Panc1 (cell line): ENCODE measurements around the gene ZFAND3. TPM values are rescaled to one million over a fixed set of nuclear protein-coding genes. Genes with fewer than 3 reads are reported as not detected.

Experiments
- ATAC-seq: fragments of 200-7000 bp; cut with Tn5 transposase; 2 replicates; pipeline ENCODE4 v1.9.1; 2020; ENCODE audit warnings: mild to moderate bottlenecking, moderate library complexity
- BruUV-seq: library from RNA; stranded (reverse); fragments of 400-500 nt; replicated peaks from 2 replicates; lab custom pipeline; 2021; lab: Mats Ljungman, UMichigan
- CTCF ChIA-PET: fragments of 300-600 bp; sonication (Branson Sonifier 250); formaldehyde crosslinking; loops from one replicate; lab custom pipeline; 2022; ENCODE audit warnings: antibody characterized with exemption; lab: Charles Lee
- POLR2A ChIA-PET: fragments of 300-600 bp; sonication (Branson Sonifier 250); formaldehyde crosslinking; loops from one replicate; lab custom pipeline; 2022; ENCODE audit warnings: antibody characterized with exemption; lab: Charles Lee
- DNase-seq: peaks from one replicate; pipeline ENCODE4 v3.0.0-alpha.2; 2010; ENCODE audit warnings: low read depth, low spot score
- H3K27ac ChIP-seq: 2 replicates; pipeline ENCODE4 v1.5.1; 2011; ENCODE audit warnings: mild to moderate bottlenecking, low read length, inconsistent platforms
- H3K27me3 ChIP-seq: fragments of 200-500 bp; sonication (Bioruptor generic); 2 replicates; pipeline ENCODE4 v1.6.0; 2014; ENCODE audit warnings: low read length, inconsistent platforms; ENCODE audit not compliant: control insufficient read depth, insufficient read depth
- H3K36me3 ChIP-seq: fragments of 200-500 bp; sonication (Bioruptor generic); 2 replicates; pipeline ENCODE4 v1.5.1; 2014; ENCODE audit warnings: inconsistent platforms, mild to moderate bottlenecking, low read length, moderate library complexity; ENCODE audit not compliant: control insufficient read depth, insufficient read depth
- H3K4me1 ChIP-seq: 2 replicates; pipeline ENCODE4 v1.5.1; 2011; ENCODE audit warnings: inconsistent platforms, mild to moderate bottlenecking, low read length, moderate library complexity; ENCODE audit not compliant: control insufficient read depth, insufficient read depth
- H3K4me3 ChIP-seq, 2 experiments: 2 replicates each; pipeline ENCODE4 v1.5.1; 2011 to 2012; ENCODE audit warnings: low read depth in 2 of 2, low read length in 2 of 2, mild to moderate bottlenecking in 2 of 2, inconsistent platforms in 1 of 2, moderate library complexity in 1 of 2
- H3K9me3 ChIP-seq: fragments of 200-500 bp; sonication (Bioruptor generic); 2 replicates; pipeline ENCODE4 v1.5.1; 2014; ENCODE audit warnings: low read depth, mild to moderate bottlenecking, inconsistent platforms, low read length, moderate library complexity; ENCODE audit not compliant: control insufficient read depth, insufficient read depth
- POLR2AphosphoS5 ChIP-seq: IDR thresholded peaks from 2 replicates; pipeline ENCODE4 v1.6.1; 2012; ENCODE audit warnings: mild to moderate bottlenecking, low read depth, low read length, moderate library complexity
- REST ChIP-seq, 2 experiments: IDR thresholded peaks; 2 replicates each; pipeline ENCODE4 v1.6.1; 2011 to 2012; ENCODE audit warnings: low read depth in 2 of 2, control low read depth in 1 of 2, low read length in 1 of 2, mild to moderate bottlenecking in 1 of 2, moderate library complexity in 1 of 2; ENCODE audit not compliant: insufficient read depth in 1 of 2
- SIN3A ChIP-seq: IDR thresholded peaks from 2 replicates; pipeline ENCODE4 v1.6.1; 2012; ENCODE audit warnings: low read depth, mild to moderate bottlenecking, low read length, moderate library complexity, borderline replicate concordance; ENCODE audit not compliant: insufficient read depth
- TCF7L2 ChIP-seq: IDR thresholded peaks from 2 replicates; pipeline ENCODE4 v1.6.1; 2011; ENCODE audit warnings: mild to moderate bottlenecking, low read depth, low read length, inconsistent platforms
- in situ Hi-C: cut with HindIII; loops from 2 replicates; pipeline ENCODE4 v1.10.0; 2016; ENCODE audit warnings: low sequenced_read_pairs, low pct_unique_long_range_greater_than_20kb
- intact Hi-C: fragments of 100-400 bp; cut with micrococcal nuclease; formaldehyde crosslinking; loops from one replicate; pipeline ENCODE4 v1.10.0; 2022; ENCODE audit not compliant: unreplicated experiment
- total RNA-seq: library from RNA; stranded (reverse); gene quantifications from one replicate; pipeline ENCODE4 v1.2.1, GENCODE V29; 2021; ENCODE audit not compliant: unreplicated experiment
- TF ChIP-seq, protein P1 (sequence below): fragments of 450-650 bp; IDR thresholded peaks from 2 replicates; pipeline ENCODE4 v1.5.1; 2017; ENCODE audit warnings: mild to moderate bottlenecking

The ZFAND3 gene
- total RNA-seq, 1 experiment from 2014 or later = 95.9 TPM

DNA sequence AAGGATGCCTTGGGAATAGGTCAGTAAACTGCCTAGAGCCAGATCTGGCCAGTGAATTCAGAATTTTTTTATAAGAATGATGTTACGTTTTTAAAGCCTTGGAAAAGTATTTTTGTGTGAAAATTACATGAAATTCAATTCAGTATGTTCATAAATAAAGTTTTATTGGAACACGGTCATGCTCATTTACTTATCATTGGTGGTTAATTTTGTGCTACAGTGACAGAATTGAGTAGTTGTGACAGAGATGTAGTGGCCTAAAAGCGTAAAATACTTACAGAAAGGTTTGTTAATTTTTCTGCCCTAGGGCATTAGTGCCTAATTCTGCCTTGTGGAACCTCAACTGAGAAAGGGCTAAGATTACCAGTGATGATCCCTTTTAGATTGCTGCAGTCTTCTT lies 28.2 kb downstream of the ZFAND3 start:
- intact Hi-C loops = no loop called here
- no peak for ATAC-seq
- ChIA-PET POLR2A (no interaction called here), CTCF (interaction anchor here (0.6 kb wide), 1 partner anchor 548 kb away, joined by 4 read pairs; no protein-coding TSS in a partner anchor)
- no peak for DNase-seq
- H3K27me3 ChIP-seq = no peaks in the 10 kb centered on the region
- H3K4me1 ChIP-seq = peaks cover 16% of the 10 kb centered on the region
- no peak overlapping the region for H3K27ac ChIP-seq
- in situ Hi-C loops = no loop called here
- no peaks in the 10 kb centered on the region for H3K9me3 ChIP-seq
- no TSS peak for BruUV-seq
- TF ChIP-seq TCF7L2 (no peak), REST (IDR thresholded peaks at IDR 0.05; ENCODE audit: insufficient read depth in 1 of 2, low read depth in 2 of 2, low read length in 1 of 2) (no peak), SIN3A (no peak), POLR2AphosphoS5 (no peak)
- TF ChIP-seq, protein P1, sequence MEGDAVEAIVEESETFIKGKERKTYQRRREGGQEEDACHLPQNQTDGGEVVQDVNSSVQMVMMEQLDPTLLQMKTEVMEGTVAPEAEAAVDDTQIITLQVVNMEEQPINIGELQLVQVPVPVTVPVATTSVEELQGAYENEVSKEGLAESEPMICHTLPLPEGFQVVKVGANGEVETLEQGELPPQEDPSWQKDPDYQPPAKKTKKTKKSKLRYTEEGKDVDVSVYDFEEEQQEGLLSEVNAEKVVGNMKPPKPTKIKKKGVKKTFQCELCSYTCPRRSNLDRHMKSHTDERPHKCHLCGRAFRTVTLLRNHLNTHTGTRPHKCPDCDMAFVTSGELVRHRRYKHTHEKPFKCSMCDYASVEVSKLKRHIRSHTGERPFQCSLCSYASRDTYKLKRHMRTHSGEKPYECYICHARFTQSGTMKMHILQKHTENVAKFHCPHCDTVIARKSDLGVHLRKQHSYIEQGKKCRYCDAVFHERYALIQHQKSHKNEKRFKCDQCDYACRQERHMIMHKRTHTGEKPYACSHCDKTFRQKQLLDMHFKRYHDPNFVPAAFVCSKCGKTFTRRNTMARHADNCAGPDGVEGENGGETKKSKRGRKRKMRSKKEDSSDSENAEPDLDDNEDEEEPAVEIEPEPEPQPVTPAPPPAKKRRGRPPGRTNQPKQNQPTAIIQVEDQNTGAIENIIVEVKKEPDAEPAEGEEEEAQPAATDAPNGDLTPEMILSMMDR = no peak
- no peaks in the 10 kb centered on the region for H3K36me3 ChIP-seq
- H3K4me3 ChIP-seq = no peak overlapping the region

- intact Hi-C loops = no loop called here
- DNase-seq = no peak
- no peaks in the 10 kb centered on the region for H3K27me3 ChIP-seq
- POLR2A ChIA-PET = no interaction called here
- TF ChIP-seq POLR2AphosphoS5 = no peak
- TF ChIP-seq TCF7L2 = no peak
- TF ChIP-seq REST (IDR thresholded peaks at IDR 0.05; ENCODE audit: insufficient read depth in 1 of 2, low read depth in 2 of 2, low read length in 1 of 2) = no peak
- TF ChIP-seq, protein P1 = no peak
- no peak for TF ChIP-seq SIN3A
- H3K4me3 ChIP-seq = no peak overlapping the region
- no peaks in the 10 kb centered on the region for H3K36me3 ChIP-seq
- peaks cover 16% of the 10 kb centered on the region for H3K4me1 ChIP-seq
- no peak overlapping the region for H3K27ac ChIP-seq
- ATAC-seq = no peak
- no peaks in the 10 kb centered on the region for H3K9me3 ChIP-seq
- in situ Hi-C loops = no loop called here
- CTCF ChIA-PET = interaction anchor here (0.6 kb wide), 1 partner anchor 547 kb away, joined by 4 read pairs; no protein-coding TSS in a partner anchor
- no TSS peak for BruUV-seq
Measured at GRCh38 chr6:37848371-37848770, 28.8 kb downstream of the ZFAND3 start.
